GM23338 (cell line): ENCODE measurements around the gene CACNA1G.

ENCODE experiments used
- CREB1 ChIP-seq: fragments of 250-450 bp; sonication (Bioruptor Pico); IDR thresholded peaks from 2 replicates; pipeline ENCODE4 v1.5.0; 2020; ENCODE audit warnings: low read depth, mild to moderate bottlenecking, moderate library complexity
- ETS1 ChIP-seq: IDR thresholded peaks from 2 replicates; pipeline ENCODE4 v1.6.1; 2016; ENCODE audit warnings: antibody characterized with exemption
- EZH2 ChIP-seq: fragments of 200-600 bp; sonication (generic); IDR thresholded peaks from one replicate; pipeline ENCODE4 v1.8.0; 2017; ENCODE audit warnings: antibody characterized with exemption, mild to moderate bottlenecking, low read depth; ENCODE audit not compliant: unreplicated experiment
- EZH2phosphoT487 ChIP-seq: fragments of 200-600 bp; sonication (generic); IDR thresholded peaks from one replicate; pipeline ENCODE4 v1.8.1; 2018; ENCODE audit warnings: antibody characterized with exemption; ENCODE audit not compliant: unreplicated experiment
- JUNB ChIP-seq: IDR thresholded peaks from one replicate; pipeline ENCODE4 v1.6.1; 2016; ENCODE audit warnings: antibody characterized with exemption; ENCODE audit not compliant: unreplicated experiment
- TF ChIP-seq, protein P1 (sequence below), 2 experiments: fragments of 200-600 bp in 1 of 2; sonication (generic) in 1 of 2; conservative IDR thresholded peaks; 2 replicates each; pipeline versions ENCODE4 v1.5.1 to v1.6.1; 2016 to 2017; ENCODE audit warnings: antibody characterized with exemption in 2 of 2, low read depth in 2 of 2, mild to moderate bottlenecking in 2 of 2, moderate library complexity in 1 of 2
- TF ChIP-seq, protein P2 (sequence below): IDR thresholded peaks from one replicate; pipeline ENCODE4 v1.6.1; 2018; ENCODE audit warnings: antibody characterized with exemption; ENCODE audit not compliant: unreplicated experiment

DNA sequence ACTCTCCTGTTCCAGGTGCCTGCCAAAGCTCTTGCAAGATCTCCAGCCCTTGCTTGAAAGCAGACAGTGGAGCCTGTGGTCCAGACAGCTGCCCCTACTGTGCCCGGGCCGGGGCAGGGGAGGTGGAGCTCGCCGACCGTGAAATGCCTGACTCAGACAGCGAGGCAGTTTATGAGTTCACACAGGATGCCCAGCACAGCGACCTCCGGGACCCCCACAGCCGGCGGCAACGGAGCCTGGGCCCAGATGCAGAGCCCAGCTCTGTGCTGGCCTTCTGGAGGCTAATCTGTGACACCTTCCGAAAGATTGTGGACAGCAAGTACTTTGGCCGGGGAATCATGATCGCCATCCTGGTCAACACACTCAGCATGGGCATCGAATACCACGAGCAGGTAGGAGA is 17.7 kb downstream of the CACNA1G start:
- no peak for TF ChIP-seq EZH2
- TF ChIP-seq JUNB, result no peak
- no peak for TF ChIP-seq ETS1
- TF ChIP-seq, protein P1, sequence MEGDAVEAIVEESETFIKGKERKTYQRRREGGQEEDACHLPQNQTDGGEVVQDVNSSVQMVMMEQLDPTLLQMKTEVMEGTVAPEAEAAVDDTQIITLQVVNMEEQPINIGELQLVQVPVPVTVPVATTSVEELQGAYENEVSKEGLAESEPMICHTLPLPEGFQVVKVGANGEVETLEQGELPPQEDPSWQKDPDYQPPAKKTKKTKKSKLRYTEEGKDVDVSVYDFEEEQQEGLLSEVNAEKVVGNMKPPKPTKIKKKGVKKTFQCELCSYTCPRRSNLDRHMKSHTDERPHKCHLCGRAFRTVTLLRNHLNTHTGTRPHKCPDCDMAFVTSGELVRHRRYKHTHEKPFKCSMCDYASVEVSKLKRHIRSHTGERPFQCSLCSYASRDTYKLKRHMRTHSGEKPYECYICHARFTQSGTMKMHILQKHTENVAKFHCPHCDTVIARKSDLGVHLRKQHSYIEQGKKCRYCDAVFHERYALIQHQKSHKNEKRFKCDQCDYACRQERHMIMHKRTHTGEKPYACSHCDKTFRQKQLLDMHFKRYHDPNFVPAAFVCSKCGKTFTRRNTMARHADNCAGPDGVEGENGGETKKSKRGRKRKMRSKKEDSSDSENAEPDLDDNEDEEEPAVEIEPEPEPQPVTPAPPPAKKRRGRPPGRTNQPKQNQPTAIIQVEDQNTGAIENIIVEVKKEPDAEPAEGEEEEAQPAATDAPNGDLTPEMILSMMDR (conservative IDR thresholded peaks at IDR 0.05; ENCODE audit: low read depth in 2 of 2), result no peak
- TF ChIP-seq EZH2phosphoT487, result no peak
- no peak for TF ChIP-seq CREB1 (CRISPR knock-in tag)
- TF ChIP-seq, protein P2, sequence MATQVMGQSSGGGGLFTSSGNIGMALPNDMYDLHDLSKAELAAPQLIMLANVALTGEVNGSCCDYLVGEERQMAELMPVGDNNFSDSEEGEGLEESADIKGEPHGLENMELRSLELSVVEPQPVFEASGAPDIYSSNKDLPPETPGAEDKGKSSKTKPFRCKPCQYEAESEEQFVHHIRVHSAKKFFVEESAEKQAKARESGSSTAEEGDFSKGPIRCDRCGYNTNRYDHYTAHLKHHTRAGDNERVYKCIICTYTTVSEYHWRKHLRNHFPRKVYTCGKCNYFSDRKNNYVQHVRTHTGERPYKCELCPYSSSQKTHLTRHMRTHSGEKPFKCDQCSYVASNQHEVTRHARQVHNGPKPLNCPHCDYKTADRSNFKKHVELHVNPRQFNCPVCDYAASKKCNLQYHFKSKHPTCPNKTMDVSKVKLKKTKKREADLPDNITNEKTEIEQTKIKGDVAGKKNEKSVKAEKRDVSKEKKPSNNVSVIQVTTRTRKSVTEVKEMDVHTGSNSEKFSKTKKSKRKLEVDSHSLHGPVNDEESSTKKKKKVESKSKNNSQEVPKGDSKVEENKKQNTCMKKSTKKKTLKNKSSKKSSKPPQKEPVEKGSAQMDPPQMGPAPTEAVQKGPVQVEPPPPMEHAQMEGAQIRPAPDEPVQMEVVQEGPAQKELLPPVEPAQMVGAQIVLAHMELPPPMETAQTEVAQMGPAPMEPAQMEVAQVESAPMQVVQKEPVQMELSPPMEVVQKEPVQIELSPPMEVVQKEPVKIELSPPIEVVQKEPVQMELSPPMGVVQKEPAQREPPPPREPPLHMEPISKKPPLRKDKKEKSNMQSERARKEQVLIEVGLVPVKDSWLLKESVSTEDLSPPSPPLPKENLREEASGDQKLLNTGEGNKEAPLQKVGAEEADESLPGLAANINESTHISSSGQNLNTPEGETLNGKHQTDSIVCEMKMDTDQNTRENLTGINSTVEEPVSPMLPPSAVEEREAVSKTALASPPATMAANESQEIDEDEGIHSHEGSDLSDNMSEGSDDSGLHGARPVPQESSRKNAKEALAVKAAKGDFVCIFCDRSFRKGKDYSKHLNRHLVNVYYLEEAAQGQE, result no peak
